ENCODE measurements around the gene ASTL. TPM values are rescaled to one million over a fixed set of nuclear protein-coding genes. Genes with fewer than 3 reads are reported as not detected.
"Not testable (repeated sequence)": the region's sequence is repeated elsewhere in the genome, so short reads cannot be mapped to it uniquely, and the experiment has no call there.

The ASTL gene
- total RNA-seq, 1 experiment from 2014 or later, result not detected

GRCh38 chr2:96099861-96100798 is 38.2 kb downstream of the ASTL start:
- DNase-seq (ENCODE audit: low read depth), result no peak

- DNase-seq (ENCODE audit: low read depth), result no peak
These were observed 39.3 kb downstream of the ASTL start for GRCh38 chr2:96098900-96099590.

- no peak for DNase-seq (ENCODE audit: low read depth)
These were observed 40.1 kb downstream of the ASTL start for GRCh38 chr2:96097951-96098823.

- DNase-seq (ENCODE audit: low read depth), result no peak
These were observed 40.9 kb downstream of the ASTL start for GRCh38 chr2:96097441-96097840.

GRCh38 chr2:96095116-96095636 is 43.1 kb downstream of the ASTL start:
- no peak for DNase-seq (ENCODE audit: low read depth)

GRCh38 chr2:96093528-96093927 is 44.8 kb downstream of the ASTL start:
- no peak for DNase-seq (ENCODE audit: low read depth)

GRCh38 chr2:96092951-96093350 is 45.4 kb downstream of the ASTL start:
- DNase-seq (ENCODE audit: low read depth), result no peak

- DNase-seq (ENCODE audit: low read depth), result no peak
These were observed 45.8 kb downstream of the ASTL start for GRCh38 chr2:96092573-96092877.

GRCh38 chr2:96091711-96092572 is 46.4 kb downstream of the ASTL start:
- DNase-seq (ENCODE audit: low read depth), result no peak

- no peak for DNase-seq (ENCODE audit: low read depth)
These were observed 47.1 kb downstream of the ASTL start for GRCh38 chr2:96091141-96091710.

GRCh38 chr2:96090196-96090926 is 47.9 kb downstream of the ASTL start:
- DNase-seq (ENCODE audit: low read depth), result peak; percentile 17

- DNase-seq (ENCODE audit: low read depth), result no peak
These were observed 48.7 kb downstream of the ASTL start for GRCh38 chr2:96089356-96090195.

- DNase-seq (ENCODE audit: low read depth), result no peak
These were observed 49.7 kb downstream of the ASTL start for GRCh38 chr2:96088340-96089335.

- no peak for DNase-seq (ENCODE audit: low read depth)
These were observed 51.2 kb downstream of the ASTL start for GRCh38 chr2:96087130-96087529.

GRCh38 chr2:96085541-96086355 is 52.6 kb downstream of the ASTL start:
- peak; percentile 8 for DNase-seq (ENCODE audit: low read depth)

- DNase-seq (ENCODE audit: low read depth), result not testable (repeated sequence)
These were observed 53.3 kb downstream of the ASTL start for GRCh38 chr2:96084858-96085518.

Measured in HT1080 (cell line).